Urinary bladder (tissue), 4 donors: ENCODE results near the gene RTL5. TPM values are rescaled to one million over a fixed set of nuclear protein-coding genes. Genes with fewer than 3 reads are reported as not detected.

ENCODE experiments used
- DNase-seq: peaks from one replicate; pipeline ENCODE4 v3.0.0-alpha.2; 2015; ENCODE audit errors: extremely low spot score
- H3K27ac ChIP-seq: one replicate; pipeline ENCODE4 v1.5.1; 2013; ENCODE audit warnings: low read depth, mild to moderate bottlenecking, moderate library complexity
- H3K36me3 ChIP-seq: one replicate; pipeline ENCODE4 v1.6.1; 2013; ENCODE audit warnings: mild to moderate bottlenecking, moderate library complexity; ENCODE audit not compliant: insufficient read depth
- H3K4me1 ChIP-seq: one replicate; pipeline ENCODE4 v1.6.1; 2013; ENCODE audit warnings: mild to moderate bottlenecking, moderate library complexity; ENCODE audit not compliant: insufficient read depth
- H3K4me3 ChIP-seq: one replicate; pipeline ENCODE4 v1.5.1; 2013; ENCODE audit warnings: low read depth, low read length
- WGBS: extraction: QIAGEN DNeasy Blood & Tissue Kit; methylation state at CpG from one replicate; pipeline ENCODE4 v1.1.7; 2013; 5-methylcytosine and 5-hydroxymethylcytosine counted together
- polyA plus RNA-seq: library from polyadenylated mRNA; stranded (reverse); fragments of 200-250 nt; gene quantifications from one replicate; pipeline ENCODE4 v1.2.3, GENCODE V29; 2013
- total RNA-seq: library from RNA; depleted of rRNA; stranded (reverse); fragments of >200 nt; gene quantifications from one replicate; pipeline ENCODE4 v1.2.3, GENCODE V29; 2014
- donor health status: healthy with polysubstance abuse.
- donor health status: healthy.

The RTL5 gene
- total and polyA plus RNA-seq, 2 donors = 4.8 to 10.0 TPM

DNA sequence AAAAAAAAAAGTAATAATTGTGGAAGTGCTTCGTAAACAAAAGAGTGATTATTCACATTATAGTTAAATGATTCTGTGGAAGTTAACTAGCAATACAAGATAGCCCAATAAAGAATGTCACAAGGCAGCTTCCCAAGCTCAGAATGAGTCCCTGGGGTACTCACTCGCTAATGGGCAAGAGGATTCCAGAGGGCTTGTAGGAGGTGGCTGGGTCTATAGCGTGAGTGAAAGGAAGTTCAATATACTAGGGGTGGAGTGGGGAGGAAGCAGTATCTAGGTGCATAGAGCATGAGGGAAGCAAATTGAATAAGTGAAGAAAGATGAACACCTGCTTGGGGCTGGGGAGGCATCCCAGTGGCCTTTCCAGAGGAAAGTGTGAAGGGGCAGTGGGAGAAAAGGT lies 42.5 kb downstream of the RTL5 start:
- 83% methylated on average over 3 of the region's 3 CpGs for WGBS
- DNase-seq = no peak
- Histone ChIP-seq H3K4me1 (no peaks in the 10 kb centered on the region), H3K36me3 (no peaks in the 10 kb centered on the region), H3K4me3 (no peak overlapping the region), H3K27ac (no peak overlapping the region)

GRCh38 chrX:72088761-72089160 lies 43.0 kb downstream of the RTL5 start:
- no peak overlapping the region for H3K4me3 ChIP-seq
- 83% methylated on average over 6 of the region's 6 CpGs for WGBS
- no peak for DNase-seq

DNA sequence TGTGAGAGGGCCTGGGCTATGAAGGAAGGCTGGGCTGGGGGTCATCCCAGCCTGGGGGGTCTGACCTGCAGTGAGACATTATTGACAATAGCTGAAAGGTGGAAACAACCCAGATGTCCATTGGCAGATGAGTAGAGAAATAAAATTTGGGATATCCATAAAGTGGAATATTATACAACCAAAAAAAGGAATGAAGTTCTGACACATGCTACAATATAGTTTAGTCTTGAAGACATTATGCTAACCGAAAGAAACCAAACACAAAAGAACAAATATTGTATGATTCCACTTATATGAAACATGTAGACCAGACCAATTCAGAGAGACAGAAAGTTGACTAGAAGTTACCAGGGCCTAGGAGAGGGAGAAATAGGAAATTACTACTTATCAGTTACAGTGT lies 44.7 kb downstream of the RTL5 start:
- DNase-seq = no peak
- H3K27ac ChIP-seq = no peak overlapping the region
- no peaks in the 10 kb centered on the region for H3K4me1 ChIP-seq
- H3K4me3 ChIP-seq = no peak overlapping the region
- 100% methylated on average over 1 of the region's 1 CpG for WGBS
- no peaks in the 10 kb centered on the region for H3K36me3 ChIP-seq

More at GRCh38 chrX:72088761-72089160, 43.0 kb downstream of the RTL5 start:
- H3K27ac ChIP-seq = no peak overlapping the region
- no peaks in the 10 kb centered on the region for H3K4me1 ChIP-seq
- H3K36me3 ChIP-seq = no peaks in the 10 kb centered on the region

GRCh38 chrX:72084114-72084513 lies 47.6 kb downstream of the RTL5 start:
- no peak for DNase-seq
- 83% methylated on average over 1 of the region's 1 CpG for WGBS
- Histone ChIP-seq H3K4me1 (no peaks in the 10 kb centered on the region), H3K27ac (no peak overlapping the region), H3K4me3 (no peak overlapping the region), H3K36me3 (no peaks in the 10 kb centered on the region)

DNA sequence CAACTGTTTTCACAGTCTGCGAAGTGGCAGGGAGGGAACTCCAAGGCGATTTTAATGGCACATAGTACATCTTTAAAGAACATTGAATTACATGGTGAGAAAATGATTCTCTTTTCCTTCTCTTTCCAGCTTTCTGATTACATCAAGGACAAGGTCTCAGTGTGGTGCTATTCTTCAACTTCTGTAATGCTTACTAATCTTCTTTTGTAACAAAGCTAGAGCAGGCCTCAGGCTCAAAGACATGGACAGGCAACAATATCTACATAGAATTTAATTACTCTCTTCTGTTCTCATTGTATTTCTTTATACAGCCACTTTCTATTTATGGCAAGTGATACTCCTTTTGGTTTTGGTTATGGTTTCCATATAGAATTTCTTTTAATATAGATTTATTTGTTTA lies 48.4 kb downstream of the RTL5 start:
- H3K27ac ChIP-seq = no peak overlapping the region
- no peak for DNase-seq
- 94% methylated on average over 2 of the region's 2 CpGs for WGBS
- no peaks in the 10 kb centered on the region for H3K36me3 ChIP-seq
- H3K4me1 ChIP-seq = no peaks in the 10 kb centered on the region
- no peak overlapping the region for H3K4me3 ChIP-seq

DNA sequence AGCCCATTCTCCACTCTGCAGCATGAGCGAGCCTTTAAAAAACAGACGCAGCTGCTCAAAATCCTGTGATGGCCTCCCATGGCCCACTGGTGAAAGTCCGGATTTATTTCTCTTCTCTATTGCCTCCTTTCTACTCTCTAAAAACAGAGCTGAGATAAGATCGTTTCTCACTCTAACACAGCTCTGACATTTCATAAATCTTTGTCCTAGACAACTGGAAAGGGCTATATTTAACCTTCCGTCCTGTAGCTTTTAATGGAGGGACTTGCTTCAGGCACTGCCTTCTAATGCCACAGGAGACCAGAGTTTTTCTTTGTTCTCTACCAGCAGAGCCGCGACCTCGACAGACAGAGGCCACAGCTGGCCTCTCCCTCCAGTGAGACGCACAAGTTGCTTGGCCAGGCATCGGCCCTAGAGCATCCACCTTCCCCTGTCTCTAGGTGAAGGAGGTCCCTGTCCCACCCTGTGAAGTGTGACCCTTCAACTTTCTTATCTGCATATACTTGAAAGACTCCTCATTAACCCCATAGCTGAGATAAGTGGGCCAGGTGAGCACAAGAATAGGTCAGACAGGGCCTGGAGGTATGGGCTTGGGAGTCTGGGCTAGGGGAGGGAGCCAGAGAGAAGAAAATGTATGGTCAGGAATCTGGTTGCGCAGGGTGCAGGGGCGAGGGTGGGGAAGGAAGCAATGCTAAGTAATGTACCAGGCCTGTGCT lies 50.0 kb downstream of the RTL5 start:
- Histone ChIP-seq H3K4me1 (no peaks in the 10 kb centered on the region), H3K36me3 (no peaks in the 10 kb centered on the region), H3K27ac (no peak overlapping the region), H3K4me3 (no peak overlapping the region)
- DNase-seq = no peak
- WGBS = 49% methylated on average over 12 of the region's 12 CpGs

DNA sequence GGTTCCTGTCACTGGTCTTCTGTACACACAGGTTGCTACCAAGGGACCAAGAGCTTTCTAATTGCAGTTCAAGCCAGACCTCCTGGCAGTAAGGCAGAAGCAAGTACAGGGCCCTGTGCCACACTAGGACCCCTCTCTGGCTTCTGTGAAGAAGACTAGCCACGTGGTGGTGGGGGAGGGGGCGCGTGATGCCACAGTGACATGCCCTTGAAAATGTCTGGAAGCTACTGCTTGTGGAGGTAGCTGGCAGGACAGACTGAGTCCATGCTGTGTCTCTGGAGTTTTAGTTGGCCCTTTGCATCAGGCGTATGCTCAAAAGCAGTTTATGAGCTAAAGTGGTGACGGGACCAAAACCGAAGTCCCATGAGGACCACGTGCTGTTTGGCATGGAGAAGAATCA lies 50.9 kb downstream of the RTL5 start:
- no peaks in the 10 kb centered on the region for H3K4me1 ChIP-seq
- H3K36me3 ChIP-seq = no peaks in the 10 kb centered on the region
- H3K27ac ChIP-seq = no peak overlapping the region
- DNase-seq = no peak
- peak overlapping the region; percentile 10 for H3K4me3 ChIP-seq
- 57% methylated on average over 7 of the region's 7 CpGs for WGBS

GRCh38 chrX:72080150-72080549 lies 51.6 kb downstream of the RTL5 start:
- Histone ChIP-seq H3K4me3 (no peak overlapping the region), H3K4me1 (no peaks in the 10 kb centered on the region), H3K36me3 (no peaks in the 10 kb centered on the region), H3K27ac (no peak overlapping the region)
- WGBS = 72% methylated on average over 7 of the region's 7 CpGs
- DNase-seq = no peak

DNA sequence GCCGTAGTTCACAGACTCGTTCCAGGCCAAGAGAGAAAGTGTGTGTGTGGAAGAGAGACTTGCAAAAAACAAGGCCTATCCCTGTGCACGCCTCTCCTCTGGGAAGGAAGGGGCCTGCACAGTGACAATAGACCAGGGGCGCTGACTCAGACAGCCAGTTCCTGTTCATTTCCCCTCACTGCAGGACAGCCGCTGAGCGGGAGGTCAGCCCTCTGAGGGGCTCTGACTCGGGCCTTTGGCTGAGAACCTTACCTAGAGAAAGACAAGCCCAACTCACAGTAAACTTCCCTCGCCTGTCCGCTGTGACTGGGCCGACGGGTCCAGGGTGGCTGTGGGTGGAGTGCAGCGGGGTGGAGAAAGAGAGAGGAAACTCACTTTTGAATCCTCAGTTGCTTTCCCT lies 52.1 kb downstream of the RTL5 start:
- Histone ChIP-seq H3K4me3 (no peak overlapping the region), H3K36me3 (no peaks in the 10 kb centered on the region), H3K27ac (no peak overlapping the region), H3K4me1 (no peaks in the 10 kb centered on the region)
- no peak for DNase-seq
- 77% methylated on average over 12 of the region's 12 CpGs for WGBS

DNA sequence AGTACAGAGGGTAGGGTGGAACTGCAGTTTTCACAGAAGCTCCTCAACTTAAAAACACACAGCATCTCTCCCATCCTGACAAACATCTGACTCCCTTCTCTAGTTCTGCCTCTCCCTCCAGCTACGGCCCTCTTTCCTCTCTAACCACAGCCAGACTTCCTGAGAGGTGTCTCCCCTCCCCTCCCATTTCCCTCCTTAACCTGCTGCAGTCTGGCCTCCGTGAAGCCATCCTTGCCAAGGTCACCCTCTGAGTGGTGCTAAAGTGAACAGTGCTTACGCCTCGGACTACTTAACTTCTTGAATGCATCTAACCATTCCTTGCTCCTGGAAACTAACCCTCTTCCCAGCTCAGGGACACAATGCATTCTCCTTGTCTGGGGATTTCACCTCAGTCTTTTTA lies 53.3 kb downstream of the RTL5 start:
- WGBS = 83% methylated on average over 4 of the region's 4 CpGs
- Histone ChIP-seq H3K36me3 (no peaks in the 10 kb centered on the region), H3K4me1 (no peaks in the 10 kb centered on the region), H3K27ac (no peak overlapping the region), H3K4me3 (no peak overlapping the region)
- no peak for DNase-seq

Other genes with a start within 250 kb of the RTL5 start
- 14.4 TPM for gene NHSL2, start 221.1 kb downstream of the RTL5 start, total RNA-seq
- 9.7 TPM for gene NHSL2, start 221.1 kb downstream of the RTL5 start, polyA plus RNA-seq
- gene PIN4, start 49.8 kb upstream of the RTL5 start, total RNA-seq = 8.1 TPM
- 19.1 TPM for gene PIN4, start 49.8 kb upstream of the RTL5 start, polyA plus RNA-seq
- 3.8 TPM for gene ERCC6L, start 107.1 kb upstream of the RTL5 start, total RNA-seq
- gene ERCC6L, start 107.1 kb upstream of the RTL5 start, polyA plus RNA-seq = 0.05 TPM
- gene RPS4X, start 145.3 kb upstream of the RTL5 start, total RNA-seq = 1,280 TPM
- gene RPS4X, start 145.3 kb upstream of the RTL5 start, polyA plus RNA-seq = 967 TPM
- gene CITED1, start 174.0 kb upstream of the RTL5 start, total RNA-seq = 1.6 TPM
- 0.56 TPM for gene CITED1, start 174.0 kb upstream of the RTL5 start, polyA plus RNA-seq